ENCODE measurements around the gene AKR1B15.
"Not testable (repeated sequence)": the region's sequence is repeated elsewhere in the genome, so short reads cannot be mapped to it uniquely, and the experiment has no call there.

The AKR1B15 gene

GRCh38 chr7:134548877-134549276, at the start of gene AKR1B15:
Gene AKR1B15 (plus strand): TSS chr7:134549110. CDS start chr7:134564620, 15,510 bp downstream.
- DNase-seq = no peak

GRCh38 chr7:134500406-134500805, 48.5 kb upstream of the AKR1B15 start:
- no peak for DNase-seq

GRCh38 chr7:134500982-134501381, 47.9 kb upstream of the AKR1B15 start:
- DNase-seq = no peak

- peak in 2 of 51 donors; percentile 1 to 7 for DNase-seq
Observed at GRCh38 chr7:134502463-134503371, 46.2 kb upstream of the AKR1B15 start.

- no peak for DNase-seq
Observed at GRCh38 chr7:134504660-134505164, 44.2 kb upstream of the AKR1B15 start.

- DNase-seq = no peak
Observed at GRCh38 chr7:134505856-134506255, 43.1 kb upstream of the AKR1B15 start.

- DNase-seq = no peak
Observed at GRCh38 chr7:134509010-134509409, 39.9 kb upstream of the AKR1B15 start.

GRCh38 chr7:134510646-134511045, 38.3 kb upstream of the AKR1B15 start:
- no peak for DNase-seq

- DNase-seq = peak in 1 of 51 donors; percentile 1
Observed at GRCh38 chr7:134512271-134512670, 36.6 kb upstream of the AKR1B15 start.

GRCh38 chr7:134513169-134513752, 35.6 kb upstream of the AKR1B15 start:
- DNase-seq = peak in 11 of 51 donors; percentile 1 to 42 (median 7)

GRCh38 chr7:134514106-134514505, 34.8 kb upstream of the AKR1B15 start:
- peak in 1 of 51 donors; percentile 3 for DNase-seq

- DNase-seq = peak in 6 of 51 donors; percentile 3 to 70 (median 20)
Observed at GRCh38 chr7:134514663-134515062, 34.2 kb upstream of the AKR1B15 start.

- DNase-seq = no peak
Observed at GRCh38 chr7:134515569-134516468, 33.1 kb upstream of the AKR1B15 start.

- no peak for DNase-seq
Observed at GRCh38 chr7:134520130-134520529, 28.8 kb upstream of the AKR1B15 start.

GRCh38 chr7:134522601-134523000, 26.3 kb upstream of the AKR1B15 start:
- DNase-seq = no peak

- DNase-seq = not testable (repeated sequence)
Observed at GRCh38 chr7:134525449-134525848, 23.5 kb upstream of the AKR1B15 start.

- DNase-seq = not testable (repeated sequence)
Observed at GRCh38 chr7:134526552-134527248, 22.2 kb upstream of the AKR1B15 start.

- no peak for DNase-seq
Observed at GRCh38 chr7:134527979-134528371, 20.9 kb upstream of the AKR1B15 start.

GRCh38 chr7:134528749-134529148, 20.2 kb upstream of the AKR1B15 start:
- no peak for DNase-seq

- DNase-seq = no peak
Observed at GRCh38 chr7:134530460-134530859, 18.4 kb upstream of the AKR1B15 start.

All from hypothalamus (tissue), 51 donors.